B cell (primary cell): ENCODE results near the gene CFAP61. TPM values are rescaled to one million over a fixed set of nuclear protein-coding genes. Genes with fewer than 3 reads are reported as not detected.

ENCODE experiments used
- ATAC-seq: fragments of 200-7000 bp; cut with Tn5 transposase; one replicate; pipeline ENCODE4 v1.10.0; 2021; ENCODE audit warnings: low read depth, mild to moderate bottlenecking, moderate number of reproducible peaks, moderate library complexity
- CTCF ChIA-PET: fragments of 350-600 bp; sonication (Branson Sonifier 250); formaldehyde crosslinking; loops from one replicate; lab custom pipeline; 2021; ENCODE audit warnings: antibody characterized with exemption, inconsistent platforms; lab: Charles Lee
- POLR2A ChIA-PET: fragments of 350-600 bp; sonication (Branson Sonifier 250); formaldehyde crosslinking; loops from one replicate; lab custom pipeline; 2021; ENCODE audit warnings: antibody characterized with exemption; lab: Charles Lee
- DNase-seq: peaks from one replicate; pipeline ENCODE4 v3.0.0; 2013
- H2AFZ ChIP-seq: 2 replicates; pipeline ENCODE4 v1.6.1; 2012; ENCODE audit warnings: mild to moderate bottlenecking, low read depth, low read length; ENCODE audit not compliant: insufficient read depth, poor library complexity, severe bottlenecking
- H3K27ac ChIP-seq, 2 donors: 1 replicate in 1 of 2; 2 replicates in 1 of 2; pipeline ENCODE4 v1.5.1; 2012 to 2013; ENCODE audit warnings: low read length in 2 of 2, mild to moderate bottlenecking in 2 of 2, moderate library complexity in 1 of 2
- H3K27me3 ChIP-seq, 4 experiments: fragments of 200-600 bp in 1 of 4; sonication (generic) in 1 of 4; replicated peaks in 1 of 4; 1 replicate in 2 of 4; 2 replicates in 2 of 4; pipeline versions ENCODE4 v1.6.1 to v1.7.0; 2013 to 2016; ENCODE audit warnings: low read length in 3 of 4, mild to moderate bottlenecking in 2 of 4, mixed read lengths in 1 of 4, moderate library complexity in 1 of 4; ENCODE audit not compliant: insufficient read depth in 4 of 4, control insufficient read depth in 3 of 4; ENCODE audit errors: control extremely low read depth in 1 of 4
- H3K36me3 ChIP-seq, 2 experiments: replicated peaks in 1 of 2; 1 replicate in 1 of 2; 2 replicates in 1 of 2; pipeline versions ENCODE4 v1.6.1 to v1.7.1; 2013; ENCODE audit warnings: low read length in 1 of 2; ENCODE audit not compliant: insufficient read depth in 2 of 2, control insufficient read depth in 1 of 2; ENCODE audit errors: control extremely low read depth in 1 of 2, extremely low read depth in 1 of 2
- H3K4me1 ChIP-seq, 2 donors: fragments of 200-600 bp in 1 of 2; sonication (generic) in 1 of 2; 1 replicate in 1 of 2; 2 replicates in 1 of 2; pipeline versions ENCODE4 v1.5.1 to v1.6.1; 2013 to 2017; ENCODE audit warnings: low read length in 2 of 2; ENCODE audit not compliant: control insufficient read depth in 2 of 2, insufficient read depth in 2 of 2
- H3K4me2 ChIP-seq: replicated peaks from 2 replicates; pipeline ENCODE3; 2012; ENCODE audit warnings: mild to moderate bottlenecking, low read depth, low read length; ENCODE audit not compliant: poor library complexity, severe bottlenecking
- H3K4me3 ChIP-seq, 5 experiments: fragments of 200-600 bp in 1 of 5; sonication (generic) in 1 of 5; 1 replicate in 3 of 5; 2 replicates in 2 of 5; pipeline versions ENCODE4 v1.5.1 to v1.7.0; 2011 to 2016; ENCODE audit warnings: low read length in 4 of 5, mild to moderate bottlenecking in 4 of 5, low read depth in 2 of 5, control low read depth in 1 of 5, moderate library complexity in 1 of 5; ENCODE audit not compliant: insufficient read depth in 1 of 5; ENCODE audit errors: control extremely low read depth in 1 of 5, extremely low read depth in 1 of 5
- H3K79me2 ChIP-seq: fragments of 200-600 bp; sonication (generic); one replicate; pipeline ENCODE4 v1.6.0; 2016; ENCODE audit warnings: low read length; ENCODE audit not compliant: control insufficient read depth, insufficient read depth
- H3K9ac ChIP-seq: fragments of 200-600 bp; sonication (generic); 2 replicates; pipeline ENCODE4 v1.6.1; 2017; ENCODE audit warnings: mild to moderate bottlenecking, low read length, moderate library complexity
- H3K9me3 ChIP-seq, 3 donors: one replicate each; pipeline versions ENCODE4 v1.6.1 to v1.7.1; 2013; ENCODE audit warnings: low read length in 2 of 3; ENCODE audit not compliant: control insufficient read depth in 2 of 3, insufficient read depth in 1 of 3; ENCODE audit errors: control extremely low read depth in 1 of 3
- H4K20me1 ChIP-seq: 2 replicates; pipeline ENCODE4 v1.6.0; 2012; ENCODE audit warnings: mild to moderate bottlenecking, low read length; ENCODE audit not compliant: insufficient read depth, control insufficient read depth, poor library complexity, severe bottlenecking
- H3K27ac Mint-ChIP-seq: one replicate; pipeline ENCODE4 v1.8.0; 2021; ENCODE audit warnings: mixed read lengths
- H3K27me3 Mint-ChIP-seq: one replicate; pipeline ENCODE4 v1.8.0; 2021; ENCODE audit warnings: mixed read lengths
- H3K4me1 Mint-ChIP-seq: one replicate; pipeline ENCODE4 v1.8.0; 2021; ENCODE audit warnings: mixed read lengths
- H3K4me3 Mint-ChIP-seq: one replicate; pipeline ENCODE4 v1.8.0; 2021; ENCODE audit warnings: mixed read lengths
- H3K9me3 Mint-ChIP-seq: one replicate; pipeline ENCODE4 v1.8.0; 2022; ENCODE audit warnings: mixed read lengths; ENCODE audit not compliant: insufficient read depth
- CTCF ChIP-seq: fragments of 200-600 bp; IDR thresholded peaks from one replicate; pipeline ENCODE4 v1.8.0; 2022; ENCODE audit warnings: antibody characterized with exemption, mild to moderate bottlenecking
- EZH2 ChIP-seq: IDR thresholded peaks from 2 replicates; pipeline ENCODE4 v1.6.1; 2012; ENCODE audit warnings: borderline replicate concordance, low read depth, mild to moderate bottlenecking, moderate library complexity, low read length; ENCODE audit not compliant: insufficient read depth, poor library complexity, severe bottlenecking
- WGBS: methylation state at CpG from one replicate; pipeline ENCODE4 v1.1.5; 2013; ENCODE audit warnings: missing lambda C conversion rate; ENCODE audit not compliant: insufficient coverage; 5-methylcytosine and 5-hydroxymethylcytosine counted together
- intact Hi-C: fragments of 100-400 bp; cut with micrococcal nuclease; formaldehyde crosslinking; loops from one replicate; pipeline ENCODE4 v1.10.0; 2022
- polyA plus RNA-seq: library from polyadenylated mRNA; depleted of rRNA; stranded (reverse); fragments of >200 nt; gene quantifications from 2 replicates; pipeline ENCODE4 v1.2.3, GENCODE V29; 2012
- total RNA-seq, 2 donors: library from RNA; stranded (reverse); fragments of 120-200 nt in 1 of 2; gene quantifications; 1 replicate in 1 of 2; 2 replicates in 1 of 2; pipeline versions ENCODE4 v1.2.3 to v1.2.4, GENCODE V29; 2013 to 2022

CFAP61 gene
- total and polyA plus RNA-seq, 2 donors (not counting 1 experiment from before 2014, with no cell fraction given) = not detected

- Histone ChIP-seq H2AFZ (no peak overlapping the region), H3K4me1 (no peaks in the 10 kb centered on the region), H3K9ac (no peak overlapping the region), H3K27ac (no peak overlapping the region), H3K79me2 (no peaks in the 10 kb centered on the region), H3K36me3 (no peaks in the 10 kb centered on the region), H4K20me1 (no peaks in the 10 kb centered on the region), H3K27me3 (no peaks in the 10 kb centered on the region), H3K9me3 (peaks cover 2 to 8% (median 3%) of the 10 kb centered on the region in 3 donors), H3K4me2 (no peak overlapping the region), H3K4me3 (no peak overlapping the region)
- Mint-ChIP-seq H3K27me3 (peaks cover 22% of the 10 kb centered on the region), H3K4me1 (no peaks in the 10 kb centered on the region), H3K9me3 (peaks cover 5% of the 10 kb centered on the region), H3K4me3 (no peak overlapping the region), H3K27ac (no peak overlapping the region)
- WGBS = no CpG with 5 or more reads among the region's 2 CpGs
- ATAC-seq (no peak), DNase-seq (no peak)
- TF ChIP-seq EZH2 (no peak), CTCF (no peak)
- POLR2A ChIA-PET = no interaction called here
- CTCF ChIA-PET = no interaction called here
- intact Hi-C loops = no loop called here
Measured at GRCh38 chr20:20148779-20149178, 96.4 kb downstream of the CFAP61 start.

GRCh38 chr20:20150241-20150640 is 97.9 kb downstream of the CFAP61 start:
- Histone ChIP-seq H3K27me3 (no peaks in the 10 kb centered on the region), H3K4me3 (no peak overlapping the region), H3K4me2 (no peak overlapping the region), H3K36me3 (no peaks in the 10 kb centered on the region), H3K9me3 (peaks cover 2 to 8% (median 2%) of the 10 kb centered on the region in 3 donors), H2AFZ (no peak overlapping the region), H3K4me1 (no peaks in the 10 kb centered on the region), H3K27ac (no peak overlapping the region), H4K20me1 (no peaks in the 10 kb centered on the region), H3K79me2 (no peaks in the 10 kb centered on the region), H3K9ac (no peak overlapping the region)
- ChIA-PET CTCF (no interaction called here), POLR2A (no interaction called here)
- no peak for DNase-seq
- Mint-ChIP-seq H3K27ac (no peak overlapping the region), H3K4me3 (no peak overlapping the region), H3K9me3 (peaks cover 3% of the 10 kb centered on the region), H3K27me3 (peaks cover 23% of the 10 kb centered on the region), H3K4me1 (no peaks in the 10 kb centered on the region)
- TF ChIP-seq EZH2 (no peak), CTCF (no peak)
- 80% methylated on average over 2 of the region's 2 CpGs for whole genome bisulfite sequencing
- intact Hi-C loops = no loop called here
- ATAC-seq = no peak
